Gastroesophageal sphincter (tissue), 4 donors: ENCODE results near the gene CIRBP. TPM values are rescaled to one million over a fixed set of nuclear protein-coding genes. Genes with fewer than 3 reads are reported as not detected.

Experiments used
- ATAC-seq: fragments of 150-250 bp; one replicate; pipeline ENCODE4 v1.9.1; 2016; ENCODE audit warnings: mild to moderate bottlenecking, moderate library complexity
- H3K27ac ChIP-seq, 4 donors: fragments of 200-600 bp; sonication (generic) in 3 of 4; 1 replicate in 3 of 4; 2 replicates in 1 of 4; pipeline ENCODE4 v1.5.1; 2016 to 2019
- H3K27me3 ChIP-seq: fragments of 200-600 bp; sonication (generic); one replicate; pipeline ENCODE4 v1.5.1; 2019
- H3K36me3 ChIP-seq, 2 donors: fragments of 200-600 bp; sonication (generic); one replicate each; pipeline ENCODE4 v1.5.1; 2019; ENCODE audit warnings: control low read depth in 1 of 2
- H3K4me1 ChIP-seq, 3 donors: fragments of 200-600 bp; sonication (generic); 1 replicate in 2 of 3; 2 replicates in 1 of 3; pipeline ENCODE4 v1.5.1; 2016 to 2019; ENCODE audit warnings: control low read depth in 2 of 3
- H3K4me3 ChIP-seq, 2 donors: fragments of 200-600 bp; sonication (generic); one replicate each; pipeline ENCODE4 v1.5.1; 2019; ENCODE audit warnings: mild to moderate bottlenecking in 1 of 2, moderate library complexity in 1 of 2
- H3K9me3 ChIP-seq, 3 donors: fragments of 200-600 bp; sonication (generic); one replicate each; pipeline ENCODE4 v1.5.1; 2017 to 2019; ENCODE audit warnings: control low read depth in 2 of 3
- EP300 ChIP-seq: sonication (generic); formaldehyde crosslinking; IDR thresholded peaks from one replicate; pipeline ENCODE4 v1.6.1; 2017; ENCODE audit warnings: antibody characterized with exemption, mild to moderate bottlenecking
- POLR2A ChIP-seq, 2 donors: fragments of 450-650 bp; IDR thresholded peaks; one replicate each; pipeline ENCODE4 v1.6.1; 2017; ENCODE audit warnings: antibody characterized with exemption in 2 of 2, mild to moderate bottlenecking in 2 of 2, moderate library complexity in 1 of 2
- POLR2AphosphoS5 ChIP-seq: sonication (generic); formaldehyde crosslinking; IDR thresholded peaks from one replicate; pipeline ENCODE4 v1.6.1; 2017; ENCODE audit warnings: antibody characterized with exemption
- WGBS, 2 donors: methylation state at CpG; one replicate each; pipeline ENCODE4 v1.1.5; 2018; ENCODE audit warnings: low coverage in 1 of 2; 5-methylcytosine and 5-hydroxymethylcytosine counted together
- total RNA-seq, 4 donors: library from RNA; depleted of rRNA; stranded (reverse); fragments of >200 nt; gene quantifications; one replicate each; pipeline ENCODE4 v1.1.0, GENCODE V29; 2016
- TF ChIP-seq, protein P1 (sequence below), 4 experiments: fragments of 200-600 bp in 2 of 4; fragments of 450-650 bp in 2 of 4; sonication (generic) in 1 of 4; IDR thresholded peaks; one replicate each; pipeline ENCODE4 v1.5.1; 2017 to 2019; ENCODE audit warnings: antibody characterized with exemption in 4 of 4, mild to moderate bottlenecking in 2 of 4, moderate library complexity in 2 of 4

The CIRBP gene
- total RNA-seq, 4 donors from 2014 or later: 350 to 708 (median 559) TPM

DNA sequence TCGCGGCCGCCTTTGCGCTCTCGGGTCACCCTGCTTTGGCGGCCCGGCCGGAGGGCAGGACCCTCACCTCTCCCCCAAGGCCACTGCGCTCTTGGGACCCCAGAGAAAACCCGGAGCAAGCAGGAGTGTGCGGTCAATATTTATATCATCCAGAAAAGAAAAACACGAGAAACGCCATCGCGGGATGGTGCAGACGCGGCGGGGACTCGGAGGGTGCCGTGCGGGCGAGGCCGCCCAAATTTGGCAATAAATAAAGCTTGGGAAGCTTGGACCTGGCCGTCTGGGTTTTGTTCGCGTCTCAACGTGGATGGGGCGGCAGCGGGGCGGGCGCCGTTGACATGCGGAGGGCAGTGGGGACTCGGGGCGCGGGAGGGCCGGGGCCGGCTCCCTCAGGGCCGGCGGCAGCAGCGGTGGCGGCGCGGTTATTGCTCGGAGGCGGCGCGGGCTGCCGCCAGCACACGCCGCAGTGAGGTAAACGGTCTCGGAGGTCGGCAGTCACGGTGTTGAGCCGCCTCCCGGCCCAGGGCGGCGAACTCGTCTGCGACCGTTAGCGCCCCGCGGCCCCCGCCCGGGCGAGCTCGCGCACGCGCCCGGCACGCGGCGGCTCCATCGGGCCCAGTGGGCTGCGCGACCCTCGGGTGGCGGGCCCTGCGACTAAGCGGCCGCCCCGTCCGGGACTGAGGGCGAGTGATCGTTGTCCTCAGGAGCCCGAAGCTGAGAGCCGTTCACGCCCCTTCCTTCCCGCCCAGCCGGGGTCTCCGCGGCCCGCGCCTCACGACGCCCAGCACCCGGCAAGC is 40.8 kb upstream of the CIRBP start:
- no peak for ATAC-seq
- WGBS, 2 donors: 92% methylated on average over 13 of the region's 100 CpGs; no CpG with 5 or more reads in 1 of the 2 donors
- Histone ChIP-seq H3K9me3 (no peaks in the 10 kb centered on the region), H3K4me3 (no peak overlapping the region), H3K36me3 (peaks cover 0 to 51% of the 10 kb centered on the region in 2 donors), H3K27me3 (no peaks in the 10 kb centered on the region), H3K4me1 (peaks cover 0 to 22% (median 10%) of the 10 kb centered on the region in 3 donors), H3K27ac (no peak overlapping the region)
- TF ChIP-seq POLR2A (IDR thresholded peaks at IDR 0.05) (no peak), POLR2AphosphoS5 (no peak), EP300 (no peak)
- TF ChIP-seq, protein P1, sequence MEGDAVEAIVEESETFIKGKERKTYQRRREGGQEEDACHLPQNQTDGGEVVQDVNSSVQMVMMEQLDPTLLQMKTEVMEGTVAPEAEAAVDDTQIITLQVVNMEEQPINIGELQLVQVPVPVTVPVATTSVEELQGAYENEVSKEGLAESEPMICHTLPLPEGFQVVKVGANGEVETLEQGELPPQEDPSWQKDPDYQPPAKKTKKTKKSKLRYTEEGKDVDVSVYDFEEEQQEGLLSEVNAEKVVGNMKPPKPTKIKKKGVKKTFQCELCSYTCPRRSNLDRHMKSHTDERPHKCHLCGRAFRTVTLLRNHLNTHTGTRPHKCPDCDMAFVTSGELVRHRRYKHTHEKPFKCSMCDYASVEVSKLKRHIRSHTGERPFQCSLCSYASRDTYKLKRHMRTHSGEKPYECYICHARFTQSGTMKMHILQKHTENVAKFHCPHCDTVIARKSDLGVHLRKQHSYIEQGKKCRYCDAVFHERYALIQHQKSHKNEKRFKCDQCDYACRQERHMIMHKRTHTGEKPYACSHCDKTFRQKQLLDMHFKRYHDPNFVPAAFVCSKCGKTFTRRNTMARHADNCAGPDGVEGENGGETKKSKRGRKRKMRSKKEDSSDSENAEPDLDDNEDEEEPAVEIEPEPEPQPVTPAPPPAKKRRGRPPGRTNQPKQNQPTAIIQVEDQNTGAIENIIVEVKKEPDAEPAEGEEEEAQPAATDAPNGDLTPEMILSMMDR (IDR thresholded peaks at IDR 0.05): no peak

- TF ChIP-seq EP300 (no peak), POLR2AphosphoS5 (no peak), POLR2A (IDR thresholded peaks at IDR 0.05) (no peak)
- TF ChIP-seq, protein P1 (IDR thresholded peaks at IDR 0.05): no peak
- H3K4me1 ChIP-seq: peaks cover 0 to 23% (median 11%) of the 10 kb centered on the region in 3 donors
- H3K27ac ChIP-seq: no peak overlapping the region
- H3K27me3 ChIP-seq: no peaks in the 10 kb centered on the region
- H3K4me3 ChIP-seq: no peak overlapping the region
- no peak for ATAC-seq
- peaks cover 0 to 41% of the 10 kb centered on the region in 2 donors for H3K36me3 ChIP-seq
- no peaks in the 10 kb centered on the region for H3K9me3 ChIP-seq
- WGBS, 2 donors: 100% methylated on average over 1 of the region's 158 CpGs; no CpG with 5 or more reads in 1 of the 2 donors
Measured at GRCh38 chr19:1229056-1229923, 39.8 kb upstream of the CIRBP start.

DNA sequence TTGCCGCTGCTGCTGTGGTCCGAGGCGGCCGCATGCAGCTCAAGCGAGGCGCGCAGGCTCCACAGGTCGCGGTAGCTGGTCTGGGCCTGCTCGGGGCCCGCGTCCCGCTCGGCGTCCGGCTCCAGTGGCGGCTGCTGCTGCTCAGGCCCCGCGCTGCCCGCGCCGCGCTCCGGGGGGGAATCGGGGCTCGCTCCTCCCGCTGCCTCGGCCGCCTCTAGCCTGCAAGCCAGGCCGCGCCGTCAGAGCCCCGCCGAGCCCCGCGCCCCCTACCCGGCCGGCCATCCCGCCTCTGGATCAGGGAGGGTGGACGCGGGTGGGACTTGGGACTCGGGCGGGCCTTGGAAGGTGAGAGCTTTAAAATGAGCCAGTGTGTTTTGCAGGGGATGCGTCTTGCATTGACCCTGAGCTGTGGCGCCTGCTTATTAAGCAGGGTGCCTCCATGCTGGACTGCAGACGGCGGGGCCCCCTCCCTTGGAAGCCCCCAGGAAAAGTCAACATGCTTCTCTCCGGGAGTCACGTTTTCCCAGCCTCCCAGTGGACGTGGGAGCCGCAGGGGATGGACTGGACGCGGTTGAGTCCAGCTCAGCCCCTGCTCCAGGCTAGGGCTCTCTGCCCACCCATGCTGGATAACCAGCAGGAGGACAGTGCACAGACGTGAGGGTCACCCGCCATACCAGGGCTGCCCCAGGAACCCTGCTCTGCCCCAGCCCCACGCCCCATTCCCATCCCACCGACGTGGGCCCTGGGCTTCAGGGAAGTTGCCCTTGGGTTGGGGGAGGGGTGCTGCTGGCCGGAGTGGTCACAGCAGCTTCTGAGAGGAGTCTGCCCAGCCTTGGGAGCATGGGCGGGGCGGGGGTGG is 39.0 kb upstream of the CIRBP start:
- no CpG with 5 or more reads among the region's 61 CpGs for WGBS, 2 donors
- TF ChIP-seq POLR2A (IDR thresholded peaks at IDR 0.05) (no peak), EP300 (no peak)
- TF ChIP-seq, protein P1 (IDR thresholded peaks at IDR 0.05): no peak
- no peak for ATAC-seq
- peaks cover 0 to 23% (median 11%) of the 10 kb centered on the region in 3 donors for H3K4me1 ChIP-seq
- H3K4me3 ChIP-seq: no peak overlapping the region
- no peak overlapping the region for H3K27ac ChIP-seq
- peaks cover 0 to 33% of the 10 kb centered on the region in 2 donors for H3K36me3 ChIP-seq
- no peaks in the 10 kb centered on the region for H3K27me3 ChIP-seq
- no peaks in the 10 kb centered on the region for H3K9me3 ChIP-seq

DNA sequence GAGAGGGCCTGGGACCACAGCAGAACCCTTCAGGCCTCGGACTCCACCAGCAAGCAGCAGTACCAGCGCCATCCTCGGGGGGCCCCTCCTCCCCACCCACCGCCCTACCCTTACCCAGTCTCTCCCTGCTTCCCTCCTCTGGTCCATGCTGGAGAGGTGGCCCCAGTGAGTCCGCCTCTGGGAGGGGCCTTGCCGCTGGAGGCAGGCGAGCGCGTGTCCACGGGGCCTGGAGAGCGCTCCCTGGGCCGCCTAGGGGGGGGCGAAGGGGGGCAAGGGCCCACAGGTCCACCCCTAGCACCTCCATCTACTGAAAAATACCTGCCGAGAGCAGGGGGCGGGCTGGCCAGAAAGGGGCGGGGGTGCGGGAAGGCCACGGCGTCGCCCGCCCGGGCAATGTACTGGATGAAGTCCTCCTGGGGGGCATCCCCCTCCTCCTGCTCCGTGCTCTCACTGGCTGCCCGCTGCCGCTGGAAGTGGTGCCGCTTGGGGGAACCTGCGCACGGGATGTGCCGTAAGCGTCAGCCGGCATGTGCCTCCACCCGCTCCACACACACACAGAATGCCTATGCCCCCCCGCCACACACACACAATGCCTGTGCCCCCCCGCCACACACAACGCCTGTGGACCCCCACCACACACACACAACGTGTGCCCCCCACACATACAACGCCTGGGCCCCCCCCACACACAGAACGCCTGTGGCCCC is 38.2 kb upstream of the CIRBP start:
- Histone ChIP-seq H3K27ac (no peak overlapping the region), H3K36me3 (peaks cover 0 to 25% of the 10 kb centered on the region in 2 donors), H3K27me3 (peaks cover under 1% of the 10 kb centered on the region), H3K4me3 (no peak overlapping the region), H3K4me1 (peaks cover 0 to 23% (median 11%) of the 10 kb centered on the region in 3 donors), H3K9me3 (no peaks in the 10 kb centered on the region)
- WGBS, 2 donors: 45% methylated on average over 4 of the region's 38 CpGs; no CpG with 5 or more reads in 1 of the 2 donors
- no peak for ATAC-seq
- TF ChIP-seq, protein P1 (IDR thresholded peaks at IDR 0.05): no peak
- TF ChIP-seq POLR2AphosphoS5: no peak
- TF ChIP-seq POLR2A (IDR thresholded peaks at IDR 0.05): no peak
- no peak for TF ChIP-seq EP300
